NCI-H446 (cell line): ENCODE measurements around the gene TRMT11.

Experiments
- DNase-seq, 2 experiments: peaks; one replicate each; lab custom pipeline; 2025; lab: John Stamatoyannopoulos, UW

Gene TRMT11

DNA sequence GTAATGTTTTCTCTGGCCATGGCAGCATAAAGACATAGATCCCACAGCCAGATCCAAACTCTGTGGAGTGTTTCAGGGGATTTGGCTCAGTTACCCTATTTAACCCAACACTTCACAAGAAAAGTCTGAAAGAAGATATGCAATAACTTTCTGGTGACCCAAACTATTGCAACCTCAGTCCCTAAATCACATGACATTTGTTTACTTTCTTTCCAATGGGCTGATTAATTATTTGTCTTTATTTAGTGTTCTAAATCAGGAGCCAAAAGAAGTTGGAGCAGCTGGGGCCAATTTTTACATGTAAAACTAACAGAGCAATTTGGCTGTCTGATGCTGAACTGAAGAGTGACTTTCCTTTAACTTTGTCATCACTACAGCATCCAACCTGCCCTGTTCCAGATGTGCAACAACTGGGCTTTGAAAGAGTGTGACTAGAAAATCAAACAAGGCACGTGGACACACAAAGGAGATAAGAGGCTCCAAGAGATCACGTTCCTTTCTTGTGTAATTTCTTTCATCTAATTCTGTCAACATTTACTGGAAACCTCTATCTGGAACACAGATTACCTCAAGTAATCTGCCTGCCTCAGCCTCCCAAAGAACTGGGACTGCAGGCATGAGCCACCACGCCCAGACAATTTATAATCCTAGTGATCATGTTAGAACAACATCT is 90.8 kb downstream of the TRMT11 start:
- no peak for DNase-seq

GRCh38 chr6:126077810-126078776 is 91.8 kb downstream of the TRMT11 start:
- DNase-seq, result no peak

DNA sequence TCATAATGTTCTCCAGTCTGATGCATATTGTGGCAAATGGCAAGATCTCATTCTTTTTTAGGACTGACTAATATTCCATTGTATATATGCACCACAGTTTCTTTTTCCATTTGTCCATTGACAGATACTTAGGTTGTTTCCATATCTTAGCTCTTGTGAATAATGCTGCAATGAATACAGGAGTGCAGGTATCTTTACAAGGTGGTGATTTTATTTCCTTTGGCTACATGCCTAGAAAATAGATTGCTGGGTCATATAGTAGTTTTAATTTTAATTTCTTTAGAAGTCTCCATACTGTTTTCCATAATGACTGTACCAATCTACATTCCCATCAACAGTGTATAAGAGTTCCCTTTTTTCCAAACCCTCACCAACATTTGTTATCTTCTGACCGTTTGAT is 97.5 kb downstream of the TRMT11 start:
- no peak for DNase-seq

DNA sequence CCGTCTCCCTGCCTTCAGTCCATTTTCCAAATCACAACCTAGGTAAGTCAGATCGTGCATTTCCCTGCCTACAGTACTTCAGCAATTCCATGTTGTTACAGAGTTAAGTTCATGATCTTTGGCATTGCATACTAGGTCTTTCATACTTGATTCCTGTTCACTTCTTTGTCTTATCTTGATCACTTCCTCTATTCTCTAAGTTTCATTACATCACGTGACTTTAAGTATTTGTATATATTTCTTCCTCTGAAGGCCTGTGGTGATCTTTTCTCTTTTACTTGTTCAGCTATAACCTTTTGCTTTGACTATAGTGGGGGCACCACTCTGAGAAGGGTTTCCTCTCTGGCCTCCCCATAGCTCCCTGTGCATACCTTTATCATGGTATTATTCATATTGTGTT is 100.2 kb downstream of the TRMT11 start:
- DNase-seq, result no peak
